Effector CD4-positive, alpha-beta T cell (primary cell): ENCODE measurements around the gene AFTPH.
"Not testable (repeated sequence)": the region's sequence is repeated elsewhere in the genome, so short reads cannot be mapped to it uniquely, and the experiment has no call there.

Source experiments
- DNase-seq: peaks from one replicate; pipeline ENCODE4 v3.0.0-alpha.2; 2020

Gene AFTPH

DNA sequence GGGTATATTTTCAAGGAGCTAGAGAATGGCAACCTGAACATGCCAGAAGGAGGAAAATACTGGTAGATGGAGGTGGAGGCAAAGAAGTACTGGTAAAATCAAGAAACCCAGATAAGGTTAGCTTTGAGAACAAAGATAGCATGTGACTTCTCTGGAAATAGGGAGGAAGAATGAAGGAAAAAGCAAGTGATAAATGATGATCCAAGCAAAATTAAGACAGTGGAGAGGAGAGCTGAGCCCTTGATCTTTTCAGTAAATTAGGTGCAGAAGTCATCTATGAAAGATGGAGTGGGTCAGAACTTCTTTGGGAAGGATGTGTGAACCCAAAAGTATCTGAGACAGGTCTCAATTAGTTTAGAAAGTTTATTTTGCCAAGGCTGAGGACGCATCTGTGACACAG lies 25.7 kb upstream of the AFTPH start:
- DNase-seq, result no peak

GRCh38 chr2:64500549-64500948 lies 23.6 kb upstream of the AFTPH start:
- no peak for DNase-seq

DNA sequence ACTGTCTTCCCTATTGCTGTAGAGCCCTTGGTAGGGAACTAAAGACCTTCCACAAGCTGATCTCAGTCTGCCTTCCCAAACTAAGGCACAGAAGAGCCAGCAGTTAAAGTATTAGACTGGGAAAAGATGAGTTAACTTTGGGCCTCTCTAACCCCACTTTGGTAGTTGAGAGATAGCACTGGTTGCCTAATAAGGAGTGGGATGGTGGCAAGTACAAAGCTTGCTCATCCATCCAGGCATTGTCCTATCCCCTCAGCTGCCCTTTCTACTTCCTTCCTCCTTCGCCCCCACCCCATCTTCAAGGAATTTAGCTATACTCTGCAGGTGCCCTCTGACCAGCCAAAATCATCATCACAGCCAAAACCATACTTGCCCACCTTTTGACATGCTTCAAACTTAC lies 22.2 kb upstream of the AFTPH start:
- DNase-seq, result no peak

- DNase-seq, result no peak
These were observed 21.3 kb upstream of the AFTPH start for GRCh38 chr2:64502860-64503259.

DNA sequence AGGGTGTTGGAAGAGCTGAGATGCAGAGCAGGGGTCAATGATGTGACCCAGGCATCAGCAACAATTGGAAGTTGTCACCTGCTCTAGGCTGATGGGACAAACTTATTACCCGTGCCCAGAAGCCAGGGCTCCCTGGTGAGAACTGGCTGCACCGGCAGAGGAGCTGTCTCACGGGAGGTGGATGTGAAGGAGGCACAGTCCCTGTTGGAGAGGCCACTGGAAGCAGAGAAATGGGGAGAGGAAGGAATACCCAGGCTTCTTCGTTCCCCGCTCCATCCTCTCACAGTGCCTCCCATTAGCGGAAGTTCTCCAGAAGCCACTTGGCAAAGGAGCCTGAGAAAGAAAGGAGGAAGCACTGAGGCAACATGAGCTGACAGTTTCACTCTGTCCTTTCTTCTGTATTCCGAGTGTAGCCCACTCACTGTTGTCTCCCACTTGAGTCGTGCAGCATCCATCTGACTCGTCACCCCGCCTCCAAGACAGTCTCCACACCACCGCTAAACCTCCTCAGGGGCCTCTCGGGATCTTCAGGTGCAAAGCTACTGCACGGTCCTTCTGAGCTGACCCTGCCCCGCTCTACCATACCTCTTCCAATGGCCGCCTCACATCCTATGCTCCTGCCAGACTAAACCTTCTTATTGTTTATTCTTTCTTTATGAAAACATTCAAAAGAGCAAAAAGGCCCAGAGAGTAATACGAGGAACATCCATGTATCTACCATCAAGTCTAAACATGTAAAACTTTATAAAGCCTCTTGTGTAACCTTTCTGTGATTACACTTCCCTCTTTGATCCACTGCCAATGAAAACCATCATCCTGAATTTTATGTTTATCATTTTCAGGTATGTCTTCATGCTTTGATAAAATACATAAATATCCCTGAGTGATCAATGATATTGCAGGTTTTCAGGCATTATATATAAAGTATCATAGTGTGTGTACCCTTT lies 19.1 kb upstream of the AFTPH start:
- no peak for DNase-seq

GRCh38 chr2:64506686-64507085 lies 17.4 kb upstream of the AFTPH start:
- DNase-seq, result no peak

GRCh38 chr2:64514008-64514407 lies 10.1 kb upstream of the AFTPH start:
- DNase-seq, result no peak

DNA sequence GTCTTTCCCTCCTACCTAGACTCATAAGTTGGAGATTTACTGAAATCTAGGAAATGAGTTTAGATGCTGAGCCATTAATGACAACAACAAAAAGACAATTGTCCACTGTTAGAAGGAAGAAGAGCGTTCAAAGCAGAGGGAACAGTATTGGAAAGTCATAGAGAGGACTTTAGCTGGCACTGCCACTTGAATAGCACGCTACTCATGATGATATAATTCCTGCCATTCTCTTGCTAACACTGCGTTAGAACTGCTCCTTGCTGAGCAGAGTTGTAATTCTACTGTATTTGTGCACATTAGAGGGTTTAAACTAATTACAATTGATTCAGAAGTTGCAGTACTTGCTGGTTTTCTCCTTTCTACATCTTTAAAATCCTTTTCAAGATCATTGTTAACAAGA lies 9.0 kb upstream of the AFTPH start:
- no peak for DNase-seq

GRCh38 chr2:64516651-64517510 lies 7.2 kb upstream of the AFTPH start:
- no peak for DNase-seq

- DNase-seq, result no peak
These were observed 6.6 kb upstream of the AFTPH start for GRCh38 chr2:64517511-64517884.

- DNase-seq, result peak; percentile 72
These were observed 1.2 kb upstream of the AFTPH start for GRCh38 chr2:64522843-64523428.

DNA sequence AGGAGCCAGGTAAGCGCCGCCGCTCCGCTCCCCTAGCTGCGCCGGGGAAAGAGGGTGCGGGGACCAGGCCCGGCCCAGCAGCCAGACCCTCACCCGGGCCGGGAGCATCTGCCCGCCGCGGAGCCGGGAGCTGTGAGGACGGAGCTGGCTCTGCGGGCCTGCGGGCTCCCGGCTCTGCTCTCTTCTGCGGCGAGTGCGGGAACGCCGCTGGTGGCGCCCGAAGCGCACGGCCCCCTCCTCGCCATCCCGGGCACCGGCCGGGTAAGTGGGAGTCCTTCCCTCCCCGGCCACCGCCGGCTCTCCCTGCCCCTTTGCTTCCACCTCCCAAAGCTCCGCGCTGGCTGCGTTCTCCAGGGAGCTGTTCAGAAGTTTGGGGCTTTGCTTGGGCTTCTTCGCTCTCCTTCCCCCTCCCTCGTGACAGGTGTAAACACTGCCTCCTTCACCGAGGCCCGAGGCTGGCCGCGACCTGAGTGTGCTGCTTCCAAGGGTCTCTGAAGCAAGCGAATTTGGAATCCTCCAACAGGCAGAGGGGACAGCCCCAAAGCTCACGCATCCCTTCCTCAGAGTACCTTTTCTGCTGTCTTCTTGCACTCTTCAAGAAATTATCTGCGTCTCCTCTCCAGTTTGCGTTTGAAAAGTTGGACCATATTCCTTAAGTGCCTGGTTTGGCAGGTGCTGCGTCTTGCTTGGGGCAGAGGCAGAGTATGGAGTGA lies 632 bp downstream of the AFTPH start:
- DNase-seq, result peak; percentile 22

DNA sequence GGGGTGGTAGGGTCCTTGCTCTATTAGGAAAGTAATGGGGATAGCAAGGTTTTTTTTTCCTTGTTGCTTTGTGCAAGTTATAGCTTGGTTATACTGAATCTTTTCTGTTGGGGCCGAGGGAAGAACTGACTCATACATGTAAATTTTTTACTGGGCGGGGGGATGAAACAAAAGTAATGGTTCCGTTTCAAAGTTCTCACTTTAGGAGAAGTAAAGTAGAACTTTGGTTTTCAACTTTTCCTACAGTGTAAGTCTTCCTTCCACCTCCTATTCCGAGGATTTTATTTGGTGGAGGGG lies 1.1 kb downstream of the AFTPH start:
- DNase-seq, result peak; percentile 19

- DNase-seq, result no peak
These were observed 1.9 kb downstream of the AFTPH start for GRCh38 chr2:64526034-64526433.

- not testable (repeated sequence) for DNase-seq
These were observed 6.8 kb downstream of the AFTPH start for GRCh38 chr2:64530946-64531345.

DNA sequence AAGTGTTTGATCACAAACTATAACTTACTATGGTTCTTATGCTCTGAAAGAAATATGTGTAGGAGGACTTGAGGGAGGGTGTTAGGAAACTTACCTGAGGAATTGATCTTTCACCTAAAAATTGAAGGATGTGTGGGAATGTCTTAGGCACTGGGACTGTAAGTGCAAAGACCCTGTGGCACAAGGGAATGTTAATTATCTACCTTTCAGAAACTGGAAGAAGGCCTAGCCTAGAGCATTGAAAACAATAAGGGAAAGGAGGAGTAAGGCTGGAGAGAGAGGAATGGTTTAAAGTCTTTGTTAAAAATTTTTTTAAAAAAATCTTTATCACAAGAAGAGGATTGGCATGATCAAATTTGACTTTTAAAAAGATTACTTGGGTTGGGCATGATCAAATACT lies 7.9 kb downstream of the AFTPH start:
- DNase-seq, result no peak

- DNase-seq, result no peak
These were observed 9.8 kb downstream of the AFTPH start for GRCh38 chr2:64533882-64534281.

GRCh38 chr2:64534363-64534762 lies 10.2 kb downstream of the AFTPH start:
- DNase-seq, result no peak

DNA sequence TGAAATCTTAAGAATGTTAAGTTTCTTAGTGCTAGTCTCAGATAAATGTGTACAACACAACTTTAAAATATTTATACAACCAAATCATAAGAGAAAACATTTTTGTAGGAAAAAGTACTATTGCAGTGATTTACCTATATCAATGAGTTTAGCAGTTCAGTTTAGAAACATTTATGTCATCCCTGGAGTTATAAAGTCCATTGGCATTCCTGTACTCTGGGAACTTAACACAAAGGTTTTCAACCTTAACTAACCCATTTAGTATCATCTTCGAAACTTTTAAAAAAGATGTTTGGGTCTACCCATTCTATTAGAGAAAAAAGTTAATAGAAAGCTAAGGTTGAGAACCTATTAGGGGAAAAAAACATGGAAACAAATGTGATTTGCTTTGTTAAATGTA lies 10.9 kb downstream of the AFTPH start:
- no peak for DNase-seq

DNA sequence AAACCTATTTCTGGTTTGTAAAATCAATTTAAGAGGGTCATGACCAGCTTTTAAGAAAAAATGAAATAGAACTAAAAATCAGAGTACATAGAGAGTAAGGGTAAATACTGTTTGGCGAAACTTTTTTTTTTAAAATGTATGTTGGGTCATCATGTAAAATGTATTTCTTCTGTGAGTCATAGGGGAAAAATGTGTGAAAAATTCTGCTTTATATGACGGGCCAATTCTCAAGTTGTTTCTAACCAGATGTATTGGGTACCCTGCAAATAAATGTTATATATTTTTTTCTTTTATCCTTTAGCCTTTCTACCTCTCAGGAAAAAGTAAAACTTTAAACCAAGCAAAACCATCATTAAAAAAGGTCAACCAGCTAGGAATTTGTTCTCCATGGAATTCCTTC lies 13.9 kb downstream of the AFTPH start:
- no peak for DNase-seq

- no peak for DNase-seq
These were observed 14.8 kb downstream of the AFTPH start for GRCh38 chr2:64538764-64539433.

DNA sequence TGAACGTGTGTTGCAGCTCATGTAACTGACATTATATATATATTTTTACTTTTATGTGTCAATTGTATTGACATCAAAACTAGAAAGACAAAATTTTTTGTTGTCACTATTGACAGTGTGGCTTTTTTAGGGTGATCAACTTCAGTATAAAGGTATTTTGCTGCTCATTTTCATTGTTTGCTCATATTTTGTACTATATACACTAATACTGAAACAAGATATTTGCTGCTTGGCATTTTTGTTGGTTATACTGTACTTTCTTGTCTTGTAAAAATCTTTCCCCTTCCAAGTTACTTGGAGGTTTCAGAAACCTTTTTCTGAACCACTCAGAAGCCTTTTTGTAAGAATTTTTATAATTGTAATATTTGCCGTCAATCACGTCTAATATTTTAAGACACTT lies 16.5 kb downstream of the AFTPH start:
- DNase-seq, result no peak

- no peak for DNase-seq
These were observed 17.4 kb downstream of the AFTPH start for GRCh38 chr2:64541547-64541946.
